HEK293T (cell line): ENCODE measurements around the gene EIF5A2.
"Not testable (repeated sequence)": the region's sequence is repeated elsewhere in the genome, so short reads cannot be mapped to it uniquely, and the experiment has no call there.

ENCODE experiments used
- CTCF ChIA-PET: fragments of 350-600 bp; formaldehyde crosslinking; extraction: SDS; loops from one replicate; lab custom pipeline; 2021; ENCODE audit warnings: antibody characterized with exemption, inconsistent platforms; lab: Yijun Ruan, JAX
- POLR2A ChIA-PET: fragments of 350-600 bp; formaldehyde crosslinking; extraction: SDS; loops from one replicate; lab custom pipeline; 2020; ENCODE audit warnings: antibody characterized with exemption, inconsistent platforms; lab: Yijun Ruan, JAX
- DNase-seq: peaks from one replicate; pipeline ENCODE4 v3.0.0; 2012; ENCODE audit warnings: mixed read lengths; ENCODE audit errors: extremely low spot score
- ARNT ChIP-seq: fragments of 450-650 bp; IDR thresholded peaks from 2 replicates; pipeline ENCODE4 v1.6.1; 2017; ENCODE audit warnings: mild to moderate bottlenecking
- CTBP1 ChIP-seq: fragments of 450-650 bp; IDR thresholded peaks from 2 replicates; pipeline ENCODE4 v1.6.1; 2016; ENCODE audit warnings: borderline replicate concordance
- ELF4 ChIP-seq: fragments of 450-650 bp; IDR thresholded peaks from 2 replicates; pipeline ENCODE4 v1.6.1; 2017; ENCODE audit warnings: antibody characterized with exemption
- FOXA1 ChIP-seq: fragments of 450-650 bp; IDR thresholded peaks from 2 replicates; pipeline ENCODE4 v1.6.1; 2016; ENCODE audit warnings: mild to moderate bottlenecking
- FOXK2 ChIP-seq: fragments of 450-650 bp; IDR thresholded peaks from 2 replicates; pipeline ENCODE4 v1.6.1; 2016; ENCODE audit warnings: mild to moderate bottlenecking
- FOXM1 ChIP-seq: fragments of 450-650 bp; IDR thresholded peaks from 2 replicates; pipeline ENCODE4 v1.6.1; 2017; ENCODE audit warnings: mild to moderate bottlenecking, borderline replicate concordance
- HDGF ChIP-seq: fragments of 450-650 bp; IDR thresholded peaks from 2 replicates; pipeline ENCODE4 v1.6.1; 2017; ENCODE audit warnings: antibody characterized with exemption, borderline replicate concordance
- L3MBTL2 ChIP-seq: fragments of 450-650 bp; conservative IDR thresholded peaks from 2 replicates; pipeline ENCODE4 v1.6.1; 2016; ENCODE audit warnings: mild to moderate bottlenecking
- LEF1 ChIP-seq: fragments of 450-650 bp; IDR thresholded peaks from 2 replicates; pipeline ENCODE4 v1.6.1; 2017; ENCODE audit warnings: mild to moderate bottlenecking, borderline replicate concordance
- NFRKB ChIP-seq: fragments of 450-650 bp; IDR thresholded peaks from 2 replicates; pipeline ENCODE4 v1.6.1; 2016; ENCODE audit warnings: mild to moderate bottlenecking, moderate library complexity
- SP1 ChIP-seq: fragments of 450-650 bp; IDR thresholded peaks from 2 replicates; pipeline ENCODE4 v1.6.1; 2017
- SUZ12 ChIP-seq: fragments of 450-650 bp; IDR thresholded peaks from 2 replicates; pipeline ENCODE4 v1.6.1; 2016; ENCODE audit warnings: mild to moderate bottlenecking
- TARDBP ChIP-seq: fragments of 450-650 bp; IDR thresholded peaks from 2 replicates; pipeline ENCODE4 v1.6.1; 2016
- ZNF384 ChIP-seq: fragments of 450-650 bp; IDR thresholded peaks from 2 replicates; pipeline ENCODE4 v1.6.1; 2016
- TF ChIP-seq, protein P1 (sequence below): fragments of 450-650 bp; IDR thresholded peaks from 2 replicates; pipeline ENCODE4 v1.6.1; 2016

The EIF5A2 gene

DNA sequence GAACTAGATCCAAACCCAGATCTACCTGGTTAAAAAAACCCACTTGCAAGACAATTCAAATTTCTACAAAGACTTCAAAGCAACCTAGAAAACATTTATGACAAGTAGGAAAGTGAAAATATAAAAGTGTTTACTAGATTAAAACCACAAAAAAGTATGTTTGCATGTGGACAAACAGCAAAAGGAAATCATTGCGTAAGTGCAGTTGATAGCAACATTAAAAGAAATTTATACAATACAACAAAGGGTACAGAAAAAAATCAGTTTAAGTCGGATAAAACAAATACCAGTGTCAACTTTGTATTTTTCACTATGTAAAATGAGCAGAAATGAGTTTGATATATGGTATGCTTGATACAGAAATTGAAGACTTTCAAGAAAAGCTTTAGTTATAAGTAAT, 2.6 kb downstream of the EIF5A2 start:
- POLR2A ChIA-PET = no interaction called here
- no peak for DNase-seq
- CTCF ChIA-PET = no interaction called here
- TF ChIP-seq CTBP1 (no peak), NFRKB (no peak), ELF4 (no peak), FOXM1 (no peak), SP1 (no peak), SUZ12 (no peak), L3MBTL2 (no peak)

DNA sequence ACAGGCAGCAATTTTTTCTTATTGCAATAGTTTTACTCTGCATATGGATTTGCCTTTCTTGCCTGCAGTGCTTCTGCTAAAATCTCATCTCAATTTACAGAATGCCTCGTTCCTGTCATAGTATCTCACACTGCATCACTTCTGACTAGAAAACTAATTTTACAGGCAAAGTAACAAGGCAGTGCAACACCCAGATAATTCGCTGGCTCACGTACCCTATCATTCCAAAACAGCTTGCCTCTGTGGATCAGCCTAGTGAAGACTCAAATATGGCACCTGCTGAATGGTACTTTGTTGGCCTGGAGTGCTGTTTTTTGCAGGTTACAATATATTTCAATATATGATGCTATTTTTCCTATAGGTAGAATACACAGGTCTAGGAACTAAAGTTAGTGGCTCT, 5.3 kb downstream of the EIF5A2 start:
- CTCF ChIA-PET = no interaction called here
- TF ChIP-seq ZNF384 (no peak), FOXM1 (no peak), TARDBP (no peak)
- TF ChIP-seq, protein P1, sequence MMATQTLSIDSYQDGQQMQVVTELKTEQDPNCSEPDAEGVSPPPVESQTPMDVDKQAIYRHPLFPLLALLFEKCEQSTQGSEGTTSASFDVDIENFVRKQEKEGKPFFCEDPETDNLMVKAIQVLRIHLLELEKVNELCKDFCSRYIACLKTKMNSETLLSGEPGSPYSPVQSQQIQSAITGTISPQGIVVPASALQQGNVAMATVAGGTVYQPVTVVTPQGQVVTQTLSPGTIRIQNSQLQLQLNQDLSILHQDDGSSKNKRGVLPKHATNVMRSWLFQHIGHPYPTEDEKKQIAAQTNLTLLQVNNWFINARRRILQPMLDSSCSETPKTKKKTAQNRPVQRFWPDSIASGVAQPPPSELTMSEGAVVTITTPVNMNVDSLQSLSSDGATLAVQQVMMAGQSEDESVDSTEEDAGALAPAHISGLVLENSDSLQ = no peak
- POLR2A ChIA-PET = no interaction called here
- no peak for DNase-seq

DNA sequence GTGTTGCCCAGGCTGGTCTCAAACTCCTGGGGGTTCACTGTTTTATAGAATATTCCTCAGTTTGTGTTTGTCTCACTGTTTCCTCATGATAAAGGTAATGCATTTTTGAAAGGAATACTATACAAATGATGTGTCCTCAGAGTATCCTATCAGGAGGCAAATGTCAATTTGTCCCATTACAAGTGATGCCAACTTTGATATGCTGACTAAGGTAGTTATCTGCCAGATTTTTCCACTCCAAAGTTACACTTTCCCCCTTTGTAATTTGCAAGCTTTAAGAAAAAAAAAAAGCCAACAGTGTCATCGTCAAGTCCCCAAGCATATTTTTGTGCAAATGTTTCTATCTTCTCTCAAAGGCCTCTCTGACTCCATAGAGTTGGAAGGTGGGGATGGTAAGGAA, 9.0 kb downstream of the EIF5A2 start:
- CTCF ChIA-PET = no interaction called here
- DNase-seq = no peak
- TF ChIP-seq HDGF (no peak), SUZ12 (no peak), TARDBP (no peak), ARNT (no peak), NFRKB (no peak), FOXK2 (no peak), ELF4 (no peak), L3MBTL2 (no peak), CTBP1 (no peak), LEF1 (no peak), FOXA1 (no peak), SP1 (no peak)
- POLR2A ChIA-PET = no interaction called here

DNA sequence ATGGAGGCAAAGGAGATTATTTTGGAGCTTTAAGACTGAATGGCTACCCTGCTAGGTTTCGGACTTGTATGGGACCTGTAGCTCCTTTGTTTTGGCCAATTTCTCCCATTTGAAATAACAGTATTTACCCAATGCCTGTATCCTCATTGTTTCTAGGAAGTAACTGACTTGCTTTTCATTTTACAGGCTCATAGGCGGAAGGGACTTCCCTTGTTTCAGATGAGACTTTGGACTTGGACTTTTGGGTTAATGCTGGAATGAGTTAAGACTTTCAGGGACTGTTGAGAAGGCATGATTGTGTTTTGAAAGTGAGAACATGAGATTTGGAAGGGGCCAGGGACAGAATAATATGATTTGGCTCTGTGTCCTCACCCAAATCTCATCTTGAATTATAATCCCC, 10.5 kb downstream of the EIF5A2 start:
- POLR2A ChIA-PET = no interaction called here
- DNase-seq = no peak
- CTCF ChIA-PET = no interaction called here
- TF ChIP-seq TARDBP (no peak), FOXA1 (no peak), L3MBTL2 (no peak), ZNF384 (no peak), SUZ12 (no peak), SP1 (no peak), CTBP1 (no peak), FOXK2 (no peak), ELF4 (no peak), HDGF (no peak), LEF1 (no peak), NFRKB (no peak)
- TF ChIP-seq, protein P1 = no peak

- DNase-seq, POLR2A ChIA-PET, CTCF ChIA-PET: not testable (repeated sequence)
Measured at GRCh38 chr3:170897199-170897598, 11.2 kb downstream of the EIF5A2 start.

DNA sequence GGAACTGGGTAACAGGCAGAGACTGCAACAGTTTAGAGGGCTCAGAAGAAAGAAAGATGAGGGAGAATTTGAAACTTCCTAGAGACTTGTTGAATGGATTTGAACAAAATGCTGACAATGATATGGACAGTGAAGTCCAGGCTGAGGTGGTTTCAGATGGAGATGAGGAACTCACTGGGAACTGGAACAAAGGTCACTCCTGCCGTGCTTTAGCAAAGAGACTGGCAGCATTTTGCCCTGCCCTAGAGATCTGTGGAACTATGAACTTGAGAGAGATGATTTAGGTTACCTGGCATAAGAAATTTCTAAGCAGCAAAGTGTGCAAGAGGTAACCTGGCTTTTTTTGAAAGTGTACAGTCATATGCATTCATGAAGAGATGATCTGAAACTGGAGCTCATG, 11.7 kb downstream of the EIF5A2 start:
- CTCF ChIA-PET = no interaction called here
- POLR2A ChIA-PET = no interaction called here
- DNase-seq = no peak
- TF ChIP-seq SUZ12 (no peak), HDGF (no peak), SP1 (no peak)
- TF ChIP-seq, protein P1 = no peak

DNA sequence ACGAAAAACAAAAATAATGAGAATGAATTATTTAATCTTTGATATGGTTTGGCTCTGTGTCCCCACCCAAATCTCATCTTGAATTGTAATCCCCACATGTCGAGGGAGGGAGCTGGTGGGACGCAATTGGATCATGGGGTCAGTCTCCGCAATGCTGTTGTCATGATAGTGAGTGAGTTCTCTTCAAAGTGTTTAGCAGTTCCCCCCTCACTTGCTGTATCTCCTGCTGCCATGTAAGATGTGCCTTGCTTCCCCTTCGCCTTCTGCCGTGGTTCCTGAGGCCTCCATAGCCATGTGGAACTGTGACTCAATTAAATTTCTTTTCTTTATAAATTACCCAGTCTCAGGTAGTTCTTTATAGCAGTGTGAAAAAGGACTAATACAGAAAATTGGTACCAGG, 12.1 kb downstream of the EIF5A2 start:
- POLR2A ChIA-PET, CTCF ChIA-PET, DNase-seq: not testable (repeated sequence)

DNA sequence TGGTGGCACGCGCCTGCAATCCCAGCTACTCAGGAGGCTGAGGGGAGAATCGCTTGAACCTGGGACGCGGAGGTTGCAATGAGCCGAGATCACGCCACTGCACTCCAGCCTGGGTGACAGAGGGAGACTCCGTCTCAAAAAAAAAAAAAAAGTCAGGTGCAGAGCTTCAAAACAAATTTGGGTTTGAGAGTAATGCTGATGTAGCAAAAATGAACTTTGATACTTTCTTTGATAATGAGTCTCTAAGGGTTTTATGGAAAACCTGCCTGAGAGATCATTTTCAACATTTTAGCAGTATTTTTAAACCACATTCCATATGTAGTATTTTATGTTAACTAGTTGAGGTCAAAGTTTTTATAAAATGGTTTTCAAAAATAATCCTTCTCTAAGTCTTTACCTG, 14.5 kb downstream of the EIF5A2 start:
- ChIA-PET POLR2A (no interaction called here), CTCF (no interaction called here)
- DNase-seq = no peak
- TF ChIP-seq ZNF384 = no peak
- TF ChIP-seq NFRKB = no peak
- TF ChIP-seq FOXA1 = no peak
- no peak for TF ChIP-seq FOXK2
- TF ChIP-seq SUZ12 = no peak
- TF ChIP-seq SP1 = no peak
- no peak for TF ChIP-seq TARDBP
- no peak for TF ChIP-seq ELF4
- TF ChIP-seq ARNT = no peak
- TF ChIP-seq FOXM1 = no peak

DNA sequence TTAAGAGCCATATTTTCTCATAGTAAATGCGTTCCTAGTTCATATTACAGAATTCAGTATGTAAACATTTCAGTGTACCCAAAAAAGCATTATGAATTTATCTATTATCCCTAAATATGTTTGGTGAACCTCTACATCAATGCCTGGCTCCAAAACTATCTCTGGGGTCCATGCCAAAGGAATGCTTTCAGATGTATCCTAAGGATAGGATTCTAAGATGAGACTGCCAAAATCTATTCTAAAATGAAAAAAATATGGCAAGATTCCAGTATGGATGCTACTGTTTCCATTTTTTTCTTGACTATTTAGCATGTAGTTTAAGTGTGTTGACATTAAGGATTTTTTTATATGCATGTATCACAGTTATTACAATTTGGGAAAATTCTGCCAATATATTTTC, 18.8 kb downstream of the EIF5A2 start:
- no peak for DNase-seq
- ChIA-PET POLR2A (no interaction called here), CTCF (no interaction called here)
- TF ChIP-seq FOXM1 (no peak), CTBP1 (no peak), HDGF (no peak)
